NOMO-1 treated with dmso at 0.1 percent for 144 hours (cell line): ENCODE measurements around the gene CUBN.

Experiments used
- DNase-seq: peaks from one replicate; lab custom pipeline; 2025; ENCODE audit not compliant: unreplicated experiment; lab: John Stamatoyannopoulos, UW

The CUBN gene

GRCh38 chr10:16803464-16803863, 326.1 kb downstream of the CUBN start:
- DNase-seq = no peak

GRCh38 chr10:16799621-16800020, 330.0 kb downstream of the CUBN start:
- DNase-seq = no peak

GRCh38 chr10:16798571-16798970, 331.0 kb downstream of the CUBN start:
- no peak for DNase-seq

GRCh38 chr10:16795410-16796073, 334.1 kb downstream of the CUBN start:
- no peak for DNase-seq

GRCh38 chr10:16794005-16794404, 335.6 kb downstream of the CUBN start:
- no peak for DNase-seq

GRCh38 chr10:16792675-16793074, 336.9 kb downstream of the CUBN start:
- no peak for DNase-seq

GRCh38 chr10:16789765-16790164, 339.8 kb downstream of the CUBN start:
- DNase-seq = no peak

- DNase-seq = no peak
These were observed 340.4 kb downstream of the CUBN start for GRCh38 chr10:16789261-16789660.

- no peak for DNase-seq
These were observed 340.8 kb downstream of the CUBN start for GRCh38 chr10:16788778-16789177.

- DNase-seq = no peak
These were observed 341.5 kb downstream of the CUBN start for GRCh38 chr10:16788125-16788524.

- DNase-seq = no peak
These were observed 342.2 kb downstream of the CUBN start for GRCh38 chr10:16787361-16787791.

- DNase-seq = no peak
These were observed 349.2 kb downstream of the CUBN start for GRCh38 chr10:16780338-16780880.

GRCh38 chr10:16779384-16779915, 350.2 kb downstream of the CUBN start:
- no peak for DNase-seq

- DNase-seq = no peak
These were observed 351.9 kb downstream of the CUBN start for GRCh38 chr10:16777473-16778370.

- DNase-seq = no peak
These were observed 352.7 kb downstream of the CUBN start for GRCh38 chr10:16776896-16777295.
